GM10266 (cell line): ENCODE results near the gene GNAO1.

Experiments
- DNase-seq: peaks from one replicate; pipeline ENCODE4 v3.0.0; 2012; ENCODE audit errors: extremely low spot score
- CTCF ChIP-seq: IDR thresholded peaks from 2 replicates; pipeline ENCODE4 v1.5.1; 2012; ENCODE audit warnings: mild to moderate bottlenecking, low read depth; ENCODE audit not compliant: control insufficient read depth, insufficient read depth; ENCODE audit errors: missing control alignments

GNAO1 gene

DNA sequence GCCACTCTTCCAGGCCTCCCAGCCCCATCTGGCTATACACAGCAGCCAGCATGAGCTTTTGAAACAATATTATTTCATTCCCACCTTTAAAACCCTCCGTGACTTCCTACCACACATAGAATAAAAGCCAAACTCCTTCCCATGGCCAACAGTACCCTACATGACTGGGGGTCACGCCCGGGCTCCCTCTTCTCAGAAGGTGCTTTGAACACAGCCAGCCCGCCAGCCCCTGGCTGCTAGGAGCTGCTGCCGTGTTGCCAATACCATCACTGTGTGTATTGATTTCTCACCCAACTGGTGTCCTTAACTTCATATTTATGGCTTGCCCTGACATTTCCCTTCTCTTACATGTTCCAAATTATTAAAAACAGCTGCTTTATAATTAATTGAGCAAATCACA is 111.2 kb downstream of the GNAO1 start:
- no peak for TF ChIP-seq CTCF
- DNase-seq, result no peak

DNA sequence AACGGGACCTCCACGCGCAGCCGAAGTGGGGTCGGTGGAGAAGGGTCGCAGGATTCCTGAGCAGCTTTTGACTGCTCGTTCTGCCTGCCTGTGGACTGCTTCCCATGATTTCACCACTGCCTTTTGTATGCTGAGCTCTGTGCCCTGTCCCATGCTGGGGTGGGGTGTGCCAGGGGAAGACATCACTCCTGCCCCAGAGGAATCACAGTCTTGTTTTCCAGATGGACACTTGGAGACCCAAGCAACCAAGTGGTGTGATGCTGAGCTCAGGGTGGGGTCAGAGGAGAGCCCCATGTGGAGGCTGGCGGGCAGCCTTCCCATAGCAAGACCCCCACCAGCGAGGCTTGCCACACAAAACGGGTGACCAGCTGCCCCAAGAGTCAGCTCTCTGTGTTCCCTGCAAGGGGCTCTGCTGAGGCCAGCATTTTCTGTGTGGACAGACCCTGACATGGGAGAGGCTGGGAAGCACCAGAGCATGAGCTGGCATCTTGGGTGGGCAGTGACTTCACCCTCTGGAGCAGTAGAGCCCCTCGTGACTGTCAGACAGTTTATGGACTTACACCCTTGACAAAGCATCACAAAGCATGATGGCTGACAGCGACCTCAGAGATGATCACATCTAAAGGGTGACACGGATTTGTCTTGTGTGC is 111.9 kb downstream of the GNAO1 start:
- DNase-seq, result no peak
- no peak for TF ChIP-seq CTCF

- no peak for TF ChIP-seq CTCF
- DNase-seq, result no peak
These were observed 112.6 kb downstream of the GNAO1 start for GRCh38 chr16:56303880-56304279.

DNA sequence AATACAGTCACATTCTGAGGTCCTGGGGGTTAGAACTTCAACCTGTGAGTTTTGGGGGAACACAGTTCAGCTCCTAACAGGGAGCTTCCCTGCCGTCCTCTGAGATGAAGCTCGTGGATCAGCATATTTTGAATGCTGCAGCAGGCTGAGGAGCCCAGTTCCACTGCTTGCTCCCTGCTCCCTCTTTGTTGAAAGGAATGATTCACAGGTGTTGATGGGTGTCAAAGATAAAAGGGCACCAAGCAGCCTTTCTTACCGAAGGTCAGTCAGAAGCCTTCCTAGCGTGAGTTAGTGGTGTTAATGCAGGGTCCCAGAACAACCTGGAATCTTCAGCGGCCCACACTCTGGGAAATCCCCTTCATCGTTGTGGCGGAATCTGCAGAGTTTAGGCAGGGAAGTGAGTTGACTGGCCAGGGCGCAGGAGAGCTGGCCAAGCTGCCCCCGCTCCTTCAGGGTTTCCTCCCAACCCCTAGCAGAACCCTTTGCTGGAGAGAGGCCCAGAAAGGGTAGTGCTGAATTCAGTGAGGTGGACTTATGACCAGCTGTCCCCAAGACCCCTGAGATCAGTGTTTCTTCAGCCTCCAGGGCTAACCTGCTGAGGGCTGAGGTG is 114.8 kb downstream of the GNAO1 start:
- no peak for TF ChIP-seq CTCF
- no peak for DNase-seq

DNA sequence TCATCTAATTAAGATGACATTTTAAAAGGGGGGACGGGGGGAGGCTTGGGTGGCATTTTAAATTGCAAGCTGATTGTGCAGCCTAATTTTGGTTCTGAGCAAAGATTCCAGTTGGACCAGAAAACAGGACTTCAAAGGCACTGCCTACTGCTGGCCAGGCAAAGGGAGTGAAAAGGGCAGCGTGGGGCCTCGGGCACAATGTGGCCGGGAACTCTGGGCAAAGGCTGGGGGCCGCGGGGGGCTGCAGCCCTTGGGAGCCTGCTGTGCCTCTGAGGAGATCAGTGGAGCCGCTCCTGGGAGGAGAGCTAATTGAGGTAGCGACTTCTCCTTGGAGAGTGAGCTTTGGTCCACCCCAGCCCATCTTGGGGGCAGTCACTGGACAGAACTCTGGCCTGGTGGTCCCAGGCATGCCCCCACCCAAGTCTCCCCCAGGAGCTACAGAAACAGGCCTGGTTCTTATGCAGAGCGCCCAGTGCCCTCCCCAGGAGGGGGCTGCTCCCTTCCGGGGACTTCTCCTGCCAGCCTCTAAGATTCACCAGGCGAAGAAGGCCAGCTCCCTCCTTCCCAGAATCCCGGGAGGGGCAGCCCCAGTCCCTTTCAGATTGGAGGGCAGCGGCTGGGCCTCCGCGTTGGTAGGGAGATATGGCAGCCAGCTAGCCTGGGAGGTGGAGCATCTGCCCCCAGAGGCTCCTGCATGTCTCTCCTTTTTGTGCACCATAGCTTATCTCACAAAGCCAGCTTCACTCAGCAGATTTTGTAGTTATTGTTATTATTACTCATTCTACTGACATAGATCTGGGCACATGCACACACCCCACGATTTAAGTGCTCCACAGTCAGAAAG is 115.6 kb downstream of the GNAO1 start:
- no peak for TF ChIP-seq CTCF
- no peak for DNase-seq

DNA sequence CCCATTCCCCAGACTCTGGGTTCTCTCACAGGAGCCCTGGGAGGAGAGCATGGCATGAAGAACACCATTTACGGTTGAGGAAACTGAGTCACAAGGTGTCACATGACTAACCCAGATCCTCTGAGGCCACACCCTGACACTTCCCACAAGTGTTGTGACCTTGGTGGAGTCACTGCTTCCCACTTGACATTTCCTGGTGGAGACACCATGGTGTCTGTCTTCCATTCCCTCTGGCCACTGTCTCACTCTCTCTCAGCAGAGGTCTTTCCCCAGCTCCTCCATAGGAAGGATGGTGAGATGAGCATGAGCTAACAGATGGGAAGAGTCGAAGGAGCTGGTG is 116.2 kb downstream of the GNAO1 start:
- DNase-seq, result no peak
- no peak for TF ChIP-seq CTCF

DNA sequence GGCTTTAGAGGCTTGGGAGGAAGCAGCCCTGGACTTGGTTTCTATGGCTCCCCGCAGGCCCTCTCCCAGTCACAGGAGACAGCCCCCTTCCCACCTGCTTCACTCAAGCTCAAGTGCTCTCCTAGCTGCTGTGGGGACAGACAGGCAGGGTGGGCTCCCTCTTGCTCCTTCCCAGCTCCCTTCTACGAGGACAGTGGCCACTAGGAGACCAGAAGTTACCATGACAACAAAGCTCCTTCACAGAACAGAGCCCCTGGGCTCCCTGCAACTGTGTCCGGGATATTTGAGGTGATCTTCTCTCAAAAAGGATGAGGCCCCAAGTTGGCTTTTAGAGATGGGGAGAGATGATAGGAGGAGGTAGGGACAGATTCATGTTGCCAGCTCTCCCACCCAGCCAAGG is 117.7 kb downstream of the GNAO1 start:
- DNase-seq, result no peak
- no peak for TF ChIP-seq CTCF
